SK-N-SH (cell line): ENCODE data around the gene CBLIF. TPM values are rescaled to one million over a fixed set of nuclear protein-coding genes. Genes with fewer than 3 reads are reported as not detected.

Experiments used
- CTCF ChIA-PET: fragments of 300-600, 350-600 bp; formaldehyde crosslinking; extraction: SDS; loops from one replicate; lab custom pipeline; 2021; lab: Yijun Ruan, JAX
- POLR2A ChIA-PET: fragments of 350-600 bp; sonication (Branson Sonifier 250); formaldehyde crosslinking; extraction: SDS; loops from one replicate; lab custom pipeline; 2020; ENCODE audit warnings: antibody characterized with exemption, inconsistent platforms; lab: Yijun Ruan, JAX
- DNase-seq: peaks from one replicate; pipeline ENCODE4 v3.0.0; 2012
- H2AFZ ChIP-seq: fragments of 200-600 bp; sonication (generic); 2 replicates; pipeline ENCODE4 v1.8.1; 2016; ENCODE audit warnings: antibody characterized with exemption, mild to moderate bottlenecking, low read depth
- H3F3A ChIP-seq: fragments of 200-600 bp; sonication (generic); replicated peaks from 2 replicates; pipeline ENCODE3; 2016; ENCODE audit warnings: antibody characterized with exemption, mild to moderate bottlenecking; ENCODE audit not compliant: insufficient read depth
- H3K27ac ChIP-seq, 2 experiments: fragments of 200-500 bp in 1 of 2; fragments of 200-600 bp in 1 of 2; sonication (Bioruptor generic) in 1 of 2; sonication (generic), shearing (Covaris generic) in 1 of 2; 2 replicates each; pipeline versions ENCODE4 v1.5.1 to v1.6.1; 2014 to 2016; ENCODE audit warnings: low read depth in 2 of 2, inconsistent platforms in 1 of 2, low read length in 1 of 2, mild to moderate bottlenecking in 1 of 2, mixed read lengths in 1 of 2
- H3K27me3 ChIP-seq: fragments of 200-600 bp; sonication (generic), shearing (Covaris generic); 2 replicates; pipeline ENCODE4 v1.6.1; 2016; ENCODE audit warnings: mixed run types; ENCODE audit not compliant: insufficient read depth
- H3K36me3 ChIP-seq, 2 experiments: fragments of 200-500 bp in 1 of 2; fragments of 200-600 bp in 1 of 2; sonication (Bioruptor generic) in 1 of 2; sonication (generic) in 1 of 2; replicated peaks in 1 of 2; 2 replicates each; pipeline versions ENCODE3 to v1.5.1; 2014 to 2016; ENCODE audit warnings: low read length in 1 of 2, mild to moderate bottlenecking in 1 of 2; ENCODE audit not compliant: insufficient read depth in 2 of 2, control insufficient read depth in 1 of 2
- H3K4me1 ChIP-seq, 2 experiments: fragments of 200-500 bp in 1 of 2; fragments of 200-600 bp in 1 of 2; sonication (Bioruptor generic) in 1 of 2; sonication (generic), shearing (Covaris generic) in 1 of 2; 2 replicates each; pipeline versions ENCODE4 v1.5.1 to v1.6.1; 2014 to 2016; ENCODE audit warnings: low read depth in 1 of 2, low read length in 1 of 2, mixed run types in 1 of 2; ENCODE audit not compliant: insufficient read depth in 2 of 2, control insufficient read depth in 1 of 2
- H3K4me2 ChIP-seq: fragments of 200-600 bp; sonication (generic), shearing (Covaris generic); 2 replicates; pipeline ENCODE4 v1.6.1; 2017; ENCODE audit warnings: mixed run types
- H3K4me3 ChIP-seq, 2 experiments: fragments of 200-500 bp in 1 of 2; fragments of 200-600 bp in 1 of 2; sonication (Bioruptor generic) in 1 of 2; sonication (generic), shearing (Covaris generic) in 1 of 2; 2 replicates each; pipeline versions ENCODE4 v1.5.1 to v1.8.1; 2014 to 2016; ENCODE audit warnings: low read depth in 2 of 2, inconsistent platforms in 1 of 2, low read length in 1 of 2, mild to moderate bottlenecking in 1 of 2, mixed read lengths in 1 of 2, moderate library complexity in 1 of 2
- H3K79me2 ChIP-seq: fragments of 200-600 bp; sonication (generic); 2 replicates; pipeline ENCODE4 v1.8.1; 2017; ENCODE audit warnings: mild to moderate bottlenecking; ENCODE audit not compliant: insufficient read depth
- H3K9ac ChIP-seq: fragments of 200-600 bp; sonication (generic); 2 replicates; pipeline ENCODE4 v1.6.1; 2017; ENCODE audit warnings: mixed run types
- H3K9me2 ChIP-seq: fragments of 200-600 bp; sonication (generic); 2 replicates; pipeline ENCODE4 v1.6.1; 2017; ENCODE audit warnings: mixed run types
- H3K9me3 ChIP-seq: fragments of 200-600 bp; sonication (generic); 2 replicates; pipeline ENCODE4 v1.6.1; 2017; ENCODE audit warnings: mixed run types, mild to moderate bottlenecking, moderate library complexity
- H4K20me1 ChIP-seq: fragments of 200-600 bp; sonication (generic); 2 replicates; pipeline ENCODE4 v1.6.1; 2017; ENCODE audit warnings: mild to moderate bottlenecking, mixed run types; ENCODE audit not compliant: insufficient read depth
- CTCF ChIP-seq: fragments of 200-600 bp; sonication (generic); IDR thresholded peaks from 2 replicates; pipeline ENCODE4 v1.6.1; 2017; ENCODE audit warnings: antibody characterized with exemption, mild to moderate bottlenecking, moderate library complexity
- ELF1 ChIP-seq: IDR thresholded peaks from 2 replicates; pipeline ENCODE4 v1.4.0; 2012
- EP300 ChIP-seq, 2 experiments: IDR thresholded peaks; 2 replicates each; pipeline versions ENCODE4 v1.4.0 to v1.6.1; 2012; ENCODE audit warnings: borderline replicate concordance in 1 of 2, low read depth in 1 of 2, low read length in 1 of 2
- EZH2phosphoT487 ChIP-seq: fragments of 200-600 bp; sonication (generic); IDR thresholded peaks from 2 replicates; pipeline ENCODE4 v1.6.1; 2017; ENCODE audit warnings: low read depth, mixed run types, mild to moderate bottlenecking, antibody characterized with exemption, moderate library complexity, borderline replicate concordance
- FOSL2 ChIP-seq: IDR thresholded peaks from 2 replicates; pipeline ENCODE4 v1.4.0; 2012; ENCODE audit warnings: low read depth, mild to moderate bottlenecking, moderate library complexity, borderline replicate concordance
- FOXJ3 ChIP-seq: sonication (generic); formaldehyde crosslinking; IDR thresholded peaks from 2 replicates; pipeline ENCODE4 v1.5.1; 2020; ENCODE audit warnings: mild to moderate bottlenecking, missing genetic modification reagents
- FOXM1 ChIP-seq: IDR thresholded peaks from 2 replicates; pipeline ENCODE4 v1.4.0; 2012; ENCODE audit warnings: low read depth, mild to moderate bottlenecking
- GATA2 ChIP-seq: sonication (generic); formaldehyde crosslinking; IDR thresholded peaks from 2 replicates; pipeline ENCODE4 v1.5.0; 2020; ENCODE audit warnings: mild to moderate bottlenecking, missing genetic modification reagents
- IRF3 ChIP-seq: fragments of 150-350 bp; IDR thresholded peaks from 2 replicates; pipeline ENCODE4 v1.6.1; 2016; ENCODE audit warnings: mild to moderate bottlenecking, low read depth, low read length
- MEF2A ChIP-seq: IDR thresholded peaks from 2 replicates; pipeline ENCODE4 v1.4.0; 2012; ENCODE audit warnings: low read depth, borderline replicate concordance
- RCOR1 ChIP-seq: fragments of 150-350 bp; IDR thresholded peaks from 2 replicates; pipeline ENCODE4 v1.6.1; 2017; ENCODE audit warnings: antibody characterized with exemption, low read length
- REST ChIP-seq: IDR thresholded peaks from 2 replicates; pipeline ENCODE4 v1.6.1; 2012; ENCODE audit warnings: mild to moderate bottlenecking, low read depth, low read length, moderate library complexity
- RFX5 ChIP-seq: IDR thresholded peaks from 2 replicates; pipeline ENCODE4 v1.6.1; 2012; ENCODE audit warnings: mild to moderate bottlenecking, improper control_type of control experiment, low read length
- RXRA ChIP-seq: IDR thresholded peaks from 2 replicates; pipeline ENCODE4 v1.4.0; 2012; ENCODE audit warnings: low read depth, mild to moderate bottlenecking, borderline replicate concordance
- SIN3A ChIP-seq: IDR thresholded peaks from 2 replicates; pipeline ENCODE4 v1.6.1; 2012; ENCODE audit warnings: low read depth, mild to moderate bottlenecking, low read length, moderate library complexity, borderline replicate concordance
- SMC3 ChIP-seq: IDR thresholded peaks from 2 replicates; pipeline ENCODE4 v1.6.1; 2012; ENCODE audit warnings: low read depth, low read length, improper control_type of control experiment
- TEAD4 ChIP-seq: IDR thresholded peaks from 2 replicates; pipeline ENCODE4 v1.4.0; 2012; ENCODE audit warnings: mild to moderate bottlenecking, borderline replicate concordance; ENCODE audit not compliant: insufficient read depth
- USF1 ChIP-seq: IDR thresholded peaks from 2 replicates; pipeline ENCODE4 v1.4.0; 2012; ENCODE audit warnings: low read depth, borderline replicate concordance
- USF2 ChIP-seq: fragments of 150-350 bp; IDR thresholded peaks from 2 replicates; pipeline ENCODE4 v1.6.1; 2017; ENCODE audit warnings: antibody characterized with exemption, low read length, low read depth, borderline replicate concordance
- WGBS: methylation state at CpG from one replicate; pipeline ENCODE4 v1.1.6; 2017; ENCODE audit warnings: low lambda C conversion rate; 5-methylcytosine and 5-hydroxymethylcytosine counted together
- polyA plus RNA-seq, 3 experiments: library from polyadenylated mRNA; depleted of rRNA; stranded (reverse); fragments of >200 nt; gene quantifications; 2 replicates each; pipeline ENCODE4 v1.2.3, GENCODE V29; 2012

CBLIF gene
- polyA plus RNA-seq, 1 of the 3 experiments (the other 2 are of a cell fraction): not detected

GRCh38 chr11:59872076-59872475 is 26.8 kb upstream of the CBLIF start:
- CTCF ChIA-PET: no interaction called here
- Histone ChIP-seq H3K36me3 (no peaks in the 10 kb centered on the region), H2AFZ (no peak overlapping the region), H3K4me2 (no peak overlapping the region), H3K9me3 (0 out of 2 replicates have a peak, but pooled peaks cover 8% of the 10 kb centered on the region), H3K27me3 (no peaks in the 10 kb centered on the region), H3K9me2 (0 out of 2 replicates have a peak, but pooled peaks cover 5% of the 10 kb centered on the region), H3K79me2 (no peaks in the 10 kb centered on the region), H3K4me1 (no peaks in the 10 kb centered on the region), H3K27ac (no peak overlapping the region), H3K9ac (no peak overlapping the region), H3F3A (no peaks in the 10 kb centered on the region), H4K20me1 (no peaks in the 10 kb centered on the region), H3K4me3 (no peak overlapping the region)
- TF ChIP-seq SIN3A (no peak), EZH2phosphoT487 (no peak)
- no peak for DNase-seq
- POLR2A ChIA-PET: no interaction called here

- TF ChIP-seq GATA2: no peak
- TF ChIP-seq RFX5: no peak
- TF ChIP-seq IRF3: no peak
- no peak for TF ChIP-seq FOXJ3 (CRISPR knock-in tag)
- TF ChIP-seq RXRA: no peak
- no peak for TF ChIP-seq ELF1
- no peak for TF ChIP-seq MEF2A
- no peak for TF ChIP-seq RCOR1
- TF ChIP-seq TEAD4: no peak
- TF ChIP-seq SMC3: no peak
- no peak for TF ChIP-seq USF2
- TF ChIP-seq FOSL2: no peak
- no peak for TF ChIP-seq USF1
- no peak for TF ChIP-seq REST
- TF ChIP-seq FOXM1: no peak
- no peak for TF ChIP-seq CTCF
- TF ChIP-seq EP300 (IDR thresholded peaks at IDR 0.05; ENCODE audit: borderline replicate concordance in 1 of 2, low read depth in 1 of 2, low read length in 1 of 2): no peak
- 15% methylated on average over 2 of the region's 2 CpGs for WGBS
- no peaks in the 10 kb centered on the region for H3K36me3 ChIP-seq
- no peaks in the 10 kb centered on the region for H3K4me1 ChIP-seq
- DNase-seq: no peak
- 0 out of 2 replicates have a peak, but pooled peaks cover 8% of the 10 kb centered on the region for H3K9me3 ChIP-seq
- no peak overlapping the region for H3K4me2 ChIP-seq
- no peaks in the 10 kb centered on the region for H3K79me2 ChIP-seq
- H3K4me3 ChIP-seq: no peak overlapping the region
- H3K27me3 ChIP-seq: no peaks in the 10 kb centered on the region
- ChIA-PET POLR2A (no interaction called here), CTCF (no interaction called here)
- no peak overlapping the region for H2AFZ ChIP-seq
- H3K9ac ChIP-seq: no peak overlapping the region
- H3K9me2 ChIP-seq: 0 out of 2 replicates have a peak, but pooled peaks cover 5% of the 10 kb centered on the region
- H4K20me1 ChIP-seq: no peaks in the 10 kb centered on the region
- H3F3A ChIP-seq: no peaks in the 10 kb centered on the region
- H3K27ac ChIP-seq: no peak overlapping the region
Measured at GRCh38 chr11:59867946-59868345, 22.6 kb upstream of the CBLIF start.
